Astrocyte (in vitro differentiated cells and primary cell): ENCODE data around the gene FAM98C.

Experiments used
- EZH2 ChIP-seq: IDR thresholded peaks from 2 replicates; pipeline ENCODE4 v1.6.1; 2012; ENCODE audit warnings: mild to moderate bottlenecking, low read length, inconsistent platforms; ENCODE audit not compliant: insufficient read depth
- TF ChIP-seq, protein P1 (sequence below): IDR thresholded peaks from 2 replicates; pipeline ENCODE4 v1.5.1; 2011; ENCODE audit warnings: low read depth, mild to moderate bottlenecking, inconsistent platforms, low read length, moderate library complexity; ENCODE audit not compliant: insufficient read depth

DNA sequence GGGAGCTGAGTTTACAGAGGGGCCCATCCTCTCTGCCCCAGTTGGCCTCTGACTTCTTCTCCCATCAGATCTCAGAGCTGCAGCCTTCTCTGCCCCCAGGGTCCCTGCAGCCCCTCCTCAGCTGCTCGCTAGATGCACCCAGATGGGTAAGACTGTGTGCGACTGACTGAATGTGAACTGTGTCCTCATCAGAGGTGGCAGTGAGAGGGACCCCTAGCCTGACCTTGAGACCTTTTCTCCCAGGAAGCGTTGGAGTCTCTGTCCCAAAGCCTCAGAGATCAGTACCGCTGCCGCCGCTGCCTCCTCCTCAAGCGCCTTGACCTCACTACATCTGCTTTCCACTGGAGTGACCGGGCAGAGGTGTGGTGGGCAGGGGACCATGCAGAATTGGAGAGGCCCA, 2.4 kb downstream of the FAM98C start:
- TF ChIP-seq, protein P1, sequence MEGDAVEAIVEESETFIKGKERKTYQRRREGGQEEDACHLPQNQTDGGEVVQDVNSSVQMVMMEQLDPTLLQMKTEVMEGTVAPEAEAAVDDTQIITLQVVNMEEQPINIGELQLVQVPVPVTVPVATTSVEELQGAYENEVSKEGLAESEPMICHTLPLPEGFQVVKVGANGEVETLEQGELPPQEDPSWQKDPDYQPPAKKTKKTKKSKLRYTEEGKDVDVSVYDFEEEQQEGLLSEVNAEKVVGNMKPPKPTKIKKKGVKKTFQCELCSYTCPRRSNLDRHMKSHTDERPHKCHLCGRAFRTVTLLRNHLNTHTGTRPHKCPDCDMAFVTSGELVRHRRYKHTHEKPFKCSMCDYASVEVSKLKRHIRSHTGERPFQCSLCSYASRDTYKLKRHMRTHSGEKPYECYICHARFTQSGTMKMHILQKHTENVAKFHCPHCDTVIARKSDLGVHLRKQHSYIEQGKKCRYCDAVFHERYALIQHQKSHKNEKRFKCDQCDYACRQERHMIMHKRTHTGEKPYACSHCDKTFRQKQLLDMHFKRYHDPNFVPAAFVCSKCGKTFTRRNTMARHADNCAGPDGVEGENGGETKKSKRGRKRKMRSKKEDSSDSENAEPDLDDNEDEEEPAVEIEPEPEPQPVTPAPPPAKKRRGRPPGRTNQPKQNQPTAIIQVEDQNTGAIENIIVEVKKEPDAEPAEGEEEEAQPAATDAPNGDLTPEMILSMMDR, result no peak
- TF ChIP-seq EZH2, result no peak
